K562 (cell line): ENCODE data around the gene CPT1C. TPM values are rescaled to one million over a fixed set of nuclear protein-coding genes. Genes with fewer than 3 reads are reported as not detected.
A peak's percentile ranks its signal among the peaks of the same experiment; 100 is the strongest.

Source experiments
- CXXC5 ChIP-seq: fragments of 250-450 bp; sonication (Bioruptor Pico); IDR thresholded peaks from 2 replicates; pipeline ENCODE4 v1.8.0; 2022; ENCODE audit warnings: inconsistent platforms, mild to moderate bottlenecking, moderate library complexity
- ELF2 ChIP-seq: fragments of 250-450 bp; sonication (Bioruptor Pico); IDR thresholded peaks from 2 replicates; pipeline ENCODE4 v1.5.0; 2021; ENCODE audit warnings: mild to moderate bottlenecking
- HDAC2 ChIP-seq: fragments of 450-650 bp; IDR thresholded peaks from 2 replicates; pipeline ENCODE4 v1.6.1; 2016; ENCODE audit warnings: mild to moderate bottlenecking
- HDAC6 ChIP-seq: IDR thresholded peaks from 2 replicates; pipeline ENCODE4 v1.6.1; 2012; ENCODE audit warnings: low read depth, mild to moderate bottlenecking, control low read depth, inconsistent platforms, low read length, moderate library complexity
- KLF1 ChIP-seq: fragments of 450-650 bp; IDR thresholded peaks from 2 replicates; pipeline ENCODE4 v1.6.1; 2016; ENCODE audit warnings: missing genetic modification characterization, missing compliant biosample characterization
- MTA3 ChIP-seq: fragments of 450-650 bp; formaldehyde crosslinking; IDR thresholded peaks from 2 replicates; pipeline ENCODE4 v1.6.1; 2017; ENCODE audit warnings: mild to moderate bottlenecking, borderline replicate concordance
- MXD1 ChIP-seq: fragments of 250-450 bp; sonication (Bioruptor Pico); IDR thresholded peaks from 2 replicates; pipeline ENCODE4 v1.8.0; 2021; ENCODE audit warnings: borderline replicate concordance, mild to moderate bottlenecking, moderate library complexity; ENCODE audit not compliant: poor library complexity, severe bottlenecking
- PRDM10 ChIP-seq: fragments of 450-650 bp; IDR thresholded peaks from 2 replicates; pipeline ENCODE4 v1.6.1; 2018; ENCODE audit not compliant: partially characterized antibody
- YY1 ChIP-seq, 3 experiments: IDR thresholded peaks; 2 replicates each; pipeline ENCODE4 v1.6.1; 2011; ENCODE audit warnings: low read length in 2 of 3, mild to moderate bottlenecking in 2 of 3, moderate library complexity in 2 of 3, borderline replicate concordance in 1 of 3, control low read depth in 1 of 3, low read depth in 1 of 3; ENCODE audit not compliant: insufficient read depth in 3 of 3, insufficient replicate concordance in 2 of 3, control insufficient read depth in 1 of 3, insufficient read length in 1 of 3; ENCODE audit errors: extremely low read depth in 1 of 3
- ZBTB8A ChIP-seq: fragments of 450-650 bp; IDR thresholded peaks from 2 replicates; pipeline ENCODE4 v1.6.1; 2018; ENCODE audit warnings: mild to moderate bottlenecking, moderate library complexity; ENCODE audit not compliant: partially characterized antibody
- ZHX1 ChIP-seq: fragments of 150-350 bp; conservative IDR thresholded peaks from 2 replicates; pipeline ENCODE4 v1.6.1; 2014; ENCODE audit warnings: low read length
- ZNF431 ChIP-seq: sonication (generic); formaldehyde crosslinking; IDR thresholded peaks from 2 replicates; pipeline ENCODE4 v1.8.0; 2022; ENCODE audit warnings: mild to moderate bottlenecking, missing genetic modification reagents
- ZNF589 ChIP-seq: fragments of 200-800 bp; sonication (Bioruptor generic); IDR thresholded peaks from 2 replicates; pipeline ENCODE4 v1.6.1; 2016; ENCODE audit warnings: low read depth, missing genetic modification characterization, missing compliant biosample characterization
- polyA plus RNA-seq, 8 experiments: library from polyadenylated mRNA; depleted of rRNA in 4 of 8; stranded (reverse) in 5 of 8; unstranded in 3 of 8; fragments of >200 nt; fragmentation: Nextera tagmentation in 2 of 8; fragmentation: Illumina TruSeq in 1 of 8; extraction: Ambion mirVana in 2 of 8; extraction: Trizol in 1 of 8; gene quantifications; 2 replicates each; pipeline versions ENCODE4 v1.2.1 to v1.2.3, GENCODE V29; 2011 to 2014; ENCODE audit warnings: inconsistent platforms in 1 of 8, missing spikeins in 1 of 8
- total RNA-seq, 7 experiments: library from RNA; depleted of rRNA in 6 of 7; stranded (reverse); fragments of >200 nt in 6 of 7; fragmentation: Illumina TruSeq in 2 of 7; extraction: Trizol in 2 of 7; gene quantifications; 2 replicates each; pipeline versions ENCODE4 v1.2.1 to v1.2.3, GENCODE V29; 2011 to 2021; ENCODE audit warnings: low replicate concordance in 1 of 7
- TF ChIP-seq, protein P1 (sequence below): fragments of 450-650 bp; IDR thresholded peaks from 2 replicates; pipeline ENCODE4 v1.6.1; 2016; ENCODE audit warnings: borderline replicate concordance
- TF ChIP-seq, protein P2 (sequence below): fragments of 450-650 bp; IDR thresholded peaks from 2 replicates; pipeline ENCODE4 v1.6.1; 2014; ENCODE audit warnings: low read depth, mild to moderate bottlenecking, moderate library complexity, borderline replicate concordance

The CPT1C gene
- total and polyA plus RNA-seq, 9 of the 15 experiments (the other 6 are each of a cell fraction or from before 2014, with no cell fraction given), result 1.9 to 12.3 (median 3.0) TPM

- TF ChIP-seq, protein P1, sequence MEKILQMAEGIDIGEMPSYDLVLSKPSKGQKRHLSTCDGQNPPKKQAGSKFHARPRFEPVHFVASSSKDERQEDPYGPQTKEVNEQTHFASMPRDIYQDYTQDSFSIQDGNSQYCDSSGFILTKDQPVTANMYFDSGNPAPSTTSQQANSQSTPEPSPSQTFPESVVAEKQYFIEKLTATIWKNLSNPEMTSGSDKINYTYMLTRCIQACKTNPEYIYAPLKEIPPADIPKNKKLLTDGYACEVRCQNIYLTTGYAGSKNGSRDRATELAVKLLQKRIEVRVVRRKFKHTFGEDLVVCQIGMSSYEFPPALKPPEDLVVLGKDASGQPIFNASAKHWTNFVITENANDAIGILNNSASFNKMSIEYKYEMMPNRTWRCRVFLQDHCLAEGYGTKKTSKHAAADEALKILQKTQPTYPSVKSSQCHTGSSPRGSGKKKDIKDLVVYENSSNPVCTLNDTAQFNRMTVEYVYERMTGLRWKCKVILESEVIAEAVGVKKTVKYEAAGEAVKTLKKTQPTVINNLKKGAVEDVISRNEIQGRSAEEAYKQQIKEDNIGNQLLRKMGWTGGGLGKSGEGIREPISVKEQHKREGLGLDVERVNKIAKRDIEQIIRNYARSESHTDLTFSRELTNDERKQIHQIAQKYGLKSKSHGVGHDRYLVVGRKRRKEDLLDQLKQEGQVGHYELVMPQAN, result 0 out of 2 replicates have a peak, but pooled peaks have one; percentile 39
- TF ChIP-seq MTA3, result peak; percentile 67; the same call in 1 of the 2 replicates
- no peak for TF ChIP-seq HDAC6
- TF ChIP-seq HDAC2, result peak; percentile 56; the same call in 1 of the 2 replicates
- TF ChIP-seq PRDM10, result peak; percentile 72
- no peak for TF ChIP-seq ZNF431 (CRISPR knock-in tag)
- no peak for TF ChIP-seq MXD1 (CRISPR knock-in tag)
- TF ChIP-seq KLF1 (tag), result no peak
- TF ChIP-seq CXXC5 (CRISPR knock-in tag), result peak; percentile 55
- TF ChIP-seq YY1 (IDR thresholded peaks at IDR 0.05; ENCODE audit: borderline replicate concordance in 1 of 3, control insufficient read depth in 1 of 3, extremely low read depth in 1 of 3, insufficient read depth in 3 of 3, insufficient read length in 1 of 3, insufficient replicate concordance in 2 of 3, low read depth in 1 of 3, low read length in 2 of 3), result peak in 1 of 3 experiments; percentile 57
- no peak for TF ChIP-seq ZHX1
- TF ChIP-seq ZBTB8A, result no peak
- no peak for TF ChIP-seq ELF2 (CRISPR knock-in tag)
- TF ChIP-seq, protein P2, sequence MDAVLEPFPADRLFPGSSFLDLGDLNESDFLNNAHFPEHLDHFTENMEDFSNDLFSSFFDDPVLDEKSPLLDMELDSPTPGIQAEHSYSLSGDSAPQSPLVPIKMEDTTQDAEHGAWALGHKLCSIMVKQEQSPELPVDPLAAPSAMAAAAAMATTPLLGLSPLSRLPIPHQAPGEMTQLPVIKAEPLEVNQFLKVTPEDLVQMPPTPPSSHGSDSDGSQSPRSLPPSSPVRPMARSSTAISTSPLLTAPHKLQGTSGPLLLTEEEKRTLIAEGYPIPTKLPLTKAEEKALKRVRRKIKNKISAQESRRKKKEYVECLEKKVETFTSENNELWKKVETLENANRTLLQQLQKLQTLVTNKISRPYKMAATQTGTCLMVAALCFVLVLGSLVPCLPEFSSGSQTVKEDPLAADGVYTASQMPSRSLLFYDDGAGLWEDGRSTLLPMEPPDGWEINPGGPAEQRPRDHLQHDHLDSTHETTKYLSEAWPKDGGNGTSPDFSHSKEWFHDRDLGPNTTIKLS, result peak; percentile 85
- 0 out of 2 replicates have a peak, but pooled peaks have one; percentile 39 for TF ChIP-seq ZNF589 (CRISPR knock-in tag)
Observed at GRCh38 chr19:49761625-49762311, 70.9 kb downstream of the CPT1C start (continued).
